NCI-H460 (cell line): Measurements from ENCODE around the gene BTN1A1. TPM values are rescaled to one million over a fixed set of nuclear protein-coding genes. Genes with fewer than 3 reads are reported as not detected.
A peak's percentile ranks its signal among the peaks of the same experiment; 100 is the strongest.

Source experiments
- DNase-seq: peaks from one replicate; pipeline ENCODE4 v3.0.0-alpha.2; 2016; ENCODE audit warnings: low read depth; ENCODE audit errors: extremely low read depth
- small RNA-seq, 2 experiments: library from RNA; depleted of rRNA; stranded (forward); fragments of <200 nt; gene quantifications; one replicate each; pipeline ENCODE3, GENCODE V24; 2014
- total RNA-seq: library from RNA; depleted of rRNA; stranded (reverse); fragments of >200 nt; shearing (Covaris generic); gene quantifications from 2 replicates; pipeline ENCODE4 v1.2.3, GENCODE V29; 2014; rRNA removed

Gene BTN1A1
- total RNA-seq, 1 experiment from 2014 or later: not detected

- peak; percentile 80 for DNase-seq
These were observed 56.4 kb downstream of the BTN1A1 start for GRCh38 chr6:26556263-26557070.

Small RNA genes lying within 50 kb of the gene (small RNA-seq; reads per million reads assigned to genes)
- 0 reads per million in 2 experiments for gene RNU6-502P

Other genes starting within 250 kb of the BTN1A1 start
- gene BTN3A2, start 135.1 kb upstream of the BTN1A1 start, total RNA-seq: 14.3 and 17.6 TPM in 2 replicates
- 6.0 and 6.8 TPM in 2 replicates for gene BTN2A2, start 117.2 kb upstream of the BTN1A1 start, total RNA-seq
- gene BTN3A1, start 98.0 kb upstream of the BTN1A1 start, total RNA-seq: 11.4 and 12.6 TPM in 2 replicates
- 2.6 and 2.9 TPM in 2 replicates for gene BTN3A3, start 59.8 kb upstream of the BTN1A1 start, total RNA-seq
- 12.8 and 13.7 TPM in 2 replicates for gene BTN2A1, start 42.3 kb upstream of the BTN1A1 start, total RNA-seq
- gene HMGN4, start 38.1 kb downstream of the BTN1A1 start, total RNA-seq: 79.8 and 84.3 TPM in 2 replicates
- gene ABT1, start 96.7 kb downstream of the BTN1A1 start, total RNA-seq: 12.4 and 12.7 TPM in 2 replicates
- gene ZNF322, start 159.4 kb downstream of the BTN1A1 start, total RNA-seq: 15.7 and 18.1 TPM in 2 replicates